ENCODE results near the gene FUOM.

The FUOM gene

GRCh38 chr10:133365461-133366129 lies 7.8 kb upstream of the FUOM start:
- TF ChIP-seq EGR1 (IDR thresholded peaks at IDR 0.05) (no peak), ZBTB7A (IDR thresholded peaks at IDR 0.05; ENCODE audit: low read depth) (no peak), CEBPB (IDR thresholded peaks at IDR 0.05) (no peak)

GRCh38 chr10:133364645-133365431 lies 7.0 kb upstream of the FUOM start:
- no peak for TF ChIP-seq EP300 (IDR thresholded peaks at IDR 0.05; ENCODE audit: borderline replicate concordance)
- TF ChIP-seq RAD21 (IDR thresholded peaks at IDR 0.05; ENCODE audit: low read depth): no peak
- TF ChIP-seq TEAD4 (IDR thresholded peaks at IDR 0.05): no peak
- no peak for TF ChIP-seq ZBTB7A (IDR thresholded peaks at IDR 0.05; ENCODE audit: low read depth)
- TF ChIP-seq TAF1 (IDR thresholded peaks at IDR 0.05; ENCODE audit: low read depth): no peak

GRCh38 chr10:133362846-133363245 lies 5.0 kb upstream of the FUOM start:
- TF ChIP-seq USF1 (IDR thresholded peaks at IDR 0.05): no peak
- TF ChIP-seq YY1 (IDR thresholded peaks at IDR 0.05; ENCODE audit: low read depth): no peak

- TF ChIP-seq USF1 (IDR thresholded peaks at IDR 0.05) (no peak), TCF12 (IDR thresholded peaks at IDR 0.05; ENCODE audit: low read depth) (no peak), EGR1 (IDR thresholded peaks at IDR 0.05) (no peak), EP300 (IDR thresholded peaks at IDR 0.05; ENCODE audit: borderline replicate concordance) (no peak), YY1 (IDR thresholded peaks at IDR 0.05; ENCODE audit: low read depth) (no peak), TAF1 (IDR thresholded peaks at IDR 0.05; ENCODE audit: low read depth) (no peak), TEAD4 (IDR thresholded peaks at IDR 0.05) (no peak)
Measured at GRCh38 chr10:133361773-133362441, 4.1 kb upstream of the FUOM start.

- no peak for TF ChIP-seq ZBTB7A (IDR thresholded peaks at IDR 0.05; ENCODE audit: low read depth)
- TF ChIP-seq CEBPB (IDR thresholded peaks at IDR 0.05): no peak
- no peak for TF ChIP-seq FOXM1 (IDR thresholded peaks at IDR 0.05; ENCODE audit: borderline replicate concordance, low read depth)
- TF ChIP-seq USF1 (IDR thresholded peaks at IDR 0.05): no peak
- no peak for TF ChIP-seq TEAD4 (IDR thresholded peaks at IDR 0.05)
- TF ChIP-seq MAX (IDR thresholded peaks at IDR 0.05): no peak
- no peak for TF ChIP-seq NFIC (IDR thresholded peaks at IDR 0.05)
- TF ChIP-seq EGR1 (IDR thresholded peaks at IDR 0.05): no peak
- TF ChIP-seq EP300 (IDR thresholded peaks at IDR 0.05; ENCODE audit: borderline replicate concordance): no peak
- no peak for TF ChIP-seq RAD21 (IDR thresholded peaks at IDR 0.05; ENCODE audit: low read depth)
- no peak for TF ChIP-seq TAF1 (IDR thresholded peaks at IDR 0.05; ENCODE audit: low read depth)
Measured at GRCh38 chr10:133361227-133361626, 3.4 kb upstream of the FUOM start.

GRCh38 chr10:133359972-133360610 lies 2.3 kb upstream of the FUOM start:
- TF ChIP-seq ZBTB7A (IDR thresholded peaks at IDR 0.05; ENCODE audit: low read depth) (no peak), EP300 (IDR thresholded peaks at IDR 0.05; ENCODE audit: borderline replicate concordance) (no peak), MAX (IDR thresholded peaks at IDR 0.05) (no peak), USF1 (IDR thresholded peaks at IDR 0.05) (no peak), CREB1 (IDR thresholded peaks at IDR 0.05; ENCODE audit: low read depth) (no peak)

GRCh38 chr10:133359554-133359971 lies 1.7 kb upstream of the FUOM start:
- TF ChIP-seq CEBPB (IDR thresholded peaks at IDR 0.05) (no peak), NFIC (IDR thresholded peaks at IDR 0.05) (peak; percentile 92)

GRCh38 chr10:133358925-133359310 lies 1.1 kb upstream of the FUOM start:
- TF ChIP-seq TAF1 (IDR thresholded peaks at IDR 0.05; ENCODE audit: low read depth) (no peak), RAD21 (IDR thresholded peaks at IDR 0.05; ENCODE audit: low read depth) (no peak), MAX (IDR thresholded peaks at IDR 0.05) (no peak), EGR1 (IDR thresholded peaks at IDR 0.05) (no peak), USF1 (IDR thresholded peaks at IDR 0.05) (no peak), YY1 (IDR thresholded peaks at IDR 0.05; ENCODE audit: low read depth) (no peak), ZBTB7A (IDR thresholded peaks at IDR 0.05; ENCODE audit: low read depth) (no peak), CEBPB (IDR thresholded peaks at IDR 0.05) (no peak), CREB1 (IDR thresholded peaks at IDR 0.05; ENCODE audit: low read depth) (no peak), FOXM1 (IDR thresholded peaks at IDR 0.05; ENCODE audit: borderline replicate concordance, low read depth) (no peak), TCF12 (IDR thresholded peaks at IDR 0.05; ENCODE audit: low read depth) (no peak), NFIC (IDR thresholded peaks at IDR 0.05) (no peak), TEAD4 (IDR thresholded peaks at IDR 0.05) (no peak), REST (IDR thresholded peaks at IDR 0.05; ENCODE audit: low read depth) (no peak)

All from Ishikawa (cell line).